GM10847 (cell line): ENCODE measurements around the gene SIGLEC8.

Experiments used
- POLR2A ChIP-seq: IDR thresholded peaks from 2 replicates; pipeline ENCODE4 v1.6.1; 2011; ENCODE audit not compliant: insufficient read length; ENCODE audit errors: extremely low read depth

SIGLEC8 gene

DNA sequence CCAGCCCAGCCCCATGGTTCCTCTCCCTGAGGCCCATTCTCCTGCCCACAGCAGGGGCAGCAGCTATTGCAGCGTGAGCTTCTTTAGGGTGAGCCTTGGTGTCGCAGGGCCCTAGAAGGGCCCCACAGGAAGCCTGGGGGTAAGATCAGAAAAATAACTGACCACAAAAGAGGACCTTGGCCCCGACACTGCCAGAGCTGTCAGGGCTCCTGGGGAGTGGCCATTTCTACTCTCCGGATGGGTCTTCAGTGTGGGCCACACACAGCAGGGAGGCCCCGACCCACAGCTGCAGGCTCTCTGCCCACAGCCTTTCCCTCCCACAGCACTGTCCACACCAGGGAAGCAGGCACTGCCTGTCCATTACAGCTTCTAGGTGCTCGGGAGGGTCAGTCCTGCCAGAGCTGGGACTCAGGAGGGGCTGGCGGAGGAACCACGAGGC, 3.5 kb upstream of the SIGLEC8 start:
- no peak for TF ChIP-seq POLR2A

DNA sequence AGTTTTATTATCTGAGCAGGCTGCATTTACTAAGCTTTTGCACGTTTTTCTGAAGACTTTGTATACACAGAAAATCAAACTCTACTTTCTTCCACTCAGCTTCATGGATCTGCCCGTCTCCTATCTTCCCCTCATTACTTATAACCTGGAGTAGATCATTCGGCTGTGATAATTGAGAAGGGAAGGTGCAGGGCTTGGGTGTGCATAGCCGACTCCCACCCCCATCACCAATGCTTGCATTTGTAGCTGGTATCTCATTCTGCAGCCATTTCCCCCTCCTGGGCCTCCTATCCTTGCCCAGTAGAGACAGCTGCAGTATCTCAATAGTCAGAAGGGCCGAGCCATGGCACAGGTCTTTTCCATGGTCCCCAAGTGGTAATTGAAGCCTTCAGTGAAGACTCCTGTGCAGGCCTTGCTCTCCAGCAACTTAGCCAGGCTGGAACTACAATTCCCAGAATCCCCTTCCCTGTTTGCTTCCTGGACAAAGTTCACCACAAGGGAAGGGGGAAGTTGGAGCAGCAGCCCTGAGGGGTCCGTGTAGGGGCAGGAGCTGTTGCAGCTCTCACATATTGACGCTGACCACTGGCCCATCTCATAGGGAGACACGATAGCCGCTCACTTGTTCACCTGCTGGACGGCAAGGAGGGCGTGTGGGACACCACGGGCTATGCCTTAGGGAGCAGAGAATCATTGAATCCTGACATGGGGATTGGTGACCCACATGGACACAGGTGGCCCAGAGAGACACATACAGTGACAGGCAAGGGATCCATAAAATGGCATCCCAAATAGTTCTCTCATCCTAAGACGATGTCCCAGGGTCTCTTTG, 2.1 kb upstream of the SIGLEC8 start:
- TF ChIP-seq POLR2A: no peak

DNA sequence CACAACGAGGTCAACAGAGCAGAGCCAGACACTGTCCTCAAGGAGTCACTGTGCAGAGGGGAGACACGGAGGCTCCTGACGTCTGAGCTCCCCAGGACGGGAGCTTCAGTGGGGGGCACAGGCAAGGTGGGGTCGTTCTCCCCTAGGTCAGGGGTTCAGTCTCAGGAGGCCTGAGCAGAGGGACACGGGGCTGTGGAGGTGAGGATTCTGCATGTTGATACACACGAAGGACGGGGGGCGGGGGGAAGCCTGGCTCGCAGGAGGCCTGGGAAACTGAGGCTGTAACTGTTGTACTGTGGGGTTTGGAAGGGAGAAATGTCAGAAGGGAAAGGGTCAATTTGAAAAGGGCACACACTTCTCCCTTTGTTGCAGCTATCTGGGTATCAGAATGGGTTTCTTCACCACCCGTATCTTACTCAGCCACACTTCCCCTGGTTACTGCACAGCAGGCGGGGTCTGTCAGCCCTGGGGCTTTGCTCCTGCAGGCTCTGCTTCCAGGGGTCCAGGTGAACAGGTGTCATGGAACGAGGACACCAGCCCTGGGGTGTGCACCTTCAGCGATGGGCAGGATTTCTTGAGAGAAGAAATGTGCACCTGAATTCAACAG, 748 bp upstream of the SIGLEC8 start:
- no peak for TF ChIP-seq POLR2A

DNA sequence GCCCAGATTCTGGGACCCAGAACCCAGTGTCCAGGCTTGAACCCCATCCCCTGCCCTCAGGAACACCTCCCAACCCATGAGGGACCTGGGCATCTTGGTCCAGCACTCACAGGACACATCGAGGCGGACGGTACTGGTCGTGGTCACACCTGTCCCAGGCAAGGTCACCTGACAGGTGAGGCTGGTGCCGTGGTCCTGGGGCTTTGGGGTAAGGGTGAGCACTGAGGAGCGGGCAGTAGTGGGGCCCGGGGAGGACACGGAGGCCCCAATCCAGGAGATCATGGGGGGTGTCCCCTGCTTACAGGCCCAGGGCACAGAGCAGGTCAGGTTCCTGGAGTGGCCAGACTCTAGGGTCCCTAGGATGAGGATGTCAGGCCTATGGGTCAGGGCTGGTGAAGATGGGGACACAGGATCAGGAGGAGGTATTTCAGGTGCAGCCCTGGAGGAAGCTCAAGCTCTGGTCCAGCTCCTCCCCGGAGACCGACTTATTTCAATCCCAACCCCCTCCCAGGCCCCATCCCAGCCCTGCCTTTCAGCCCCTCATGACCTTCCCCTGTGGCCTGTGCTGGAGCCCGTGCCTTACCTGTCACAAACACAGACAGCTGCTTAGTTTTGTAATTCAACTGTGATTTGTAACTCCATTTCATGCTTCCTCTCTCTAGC, 772 bp downstream of the SIGLEC8 start:
- TF ChIP-seq POLR2A: no peak

DNA sequence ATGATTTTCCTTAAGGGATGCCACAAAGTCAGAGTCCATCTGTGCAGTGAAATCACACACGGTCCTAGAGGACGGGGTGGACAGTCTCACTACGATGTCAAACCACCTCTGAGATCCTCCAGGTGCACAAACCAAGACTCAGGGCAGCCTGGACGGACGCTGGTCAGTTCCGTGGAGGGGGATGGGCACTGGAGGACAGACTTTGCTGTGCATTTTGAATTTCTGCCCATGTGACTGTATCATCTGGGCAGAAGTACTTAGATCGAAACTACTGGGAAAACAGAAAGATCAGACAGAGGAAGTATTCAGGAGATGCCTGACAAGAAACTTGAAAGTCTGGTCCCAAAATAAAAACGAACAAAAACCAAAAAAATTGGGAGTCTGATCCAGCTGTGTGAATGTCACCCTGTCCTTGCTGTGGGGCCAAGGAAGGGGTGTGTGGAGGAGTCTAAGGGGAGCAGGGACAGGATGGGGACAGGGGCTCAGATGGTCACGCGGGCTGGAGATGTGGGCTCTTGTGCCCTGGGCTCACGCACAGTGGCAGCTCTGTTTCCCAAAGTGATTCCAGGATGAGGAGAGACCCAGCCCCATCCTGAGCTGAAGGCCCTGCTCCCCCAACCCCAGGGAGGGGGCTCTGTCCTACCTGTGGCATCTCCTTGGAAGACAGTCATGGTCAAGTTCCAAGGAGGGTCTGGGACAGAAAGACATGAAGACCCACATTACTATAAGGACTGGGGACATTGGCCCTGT, 1.5 kb downstream of the SIGLEC8 start:
- no peak for TF ChIP-seq POLR2A

DNA sequence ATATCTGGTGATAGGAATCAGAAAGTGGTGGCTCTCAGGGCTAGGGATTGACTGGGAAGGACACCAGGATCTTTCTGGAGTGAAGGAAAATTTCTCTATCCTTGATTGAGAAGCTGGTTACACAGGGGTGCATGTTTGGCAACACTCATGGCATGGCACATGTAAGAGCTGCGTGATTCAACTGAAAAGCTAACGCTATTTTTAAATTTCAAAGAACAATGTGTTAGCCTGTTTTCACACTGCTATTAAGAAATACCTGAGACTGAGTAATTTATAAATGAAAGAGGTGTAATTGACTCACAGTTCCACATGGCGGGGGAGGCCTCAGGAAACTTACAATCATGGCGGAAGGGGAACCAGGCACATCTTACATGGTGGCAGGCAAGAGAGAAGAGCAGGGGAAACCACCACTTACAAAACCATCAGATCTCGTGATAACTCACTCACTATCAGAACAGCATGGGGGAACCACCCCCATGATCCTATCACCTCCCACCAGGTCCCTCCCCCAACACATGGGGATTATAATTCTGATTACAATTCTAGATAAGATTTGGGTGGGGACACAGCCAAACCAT, 7.4 kb downstream of the SIGLEC8 start:
- TF ChIP-seq POLR2A: no peak

DNA sequence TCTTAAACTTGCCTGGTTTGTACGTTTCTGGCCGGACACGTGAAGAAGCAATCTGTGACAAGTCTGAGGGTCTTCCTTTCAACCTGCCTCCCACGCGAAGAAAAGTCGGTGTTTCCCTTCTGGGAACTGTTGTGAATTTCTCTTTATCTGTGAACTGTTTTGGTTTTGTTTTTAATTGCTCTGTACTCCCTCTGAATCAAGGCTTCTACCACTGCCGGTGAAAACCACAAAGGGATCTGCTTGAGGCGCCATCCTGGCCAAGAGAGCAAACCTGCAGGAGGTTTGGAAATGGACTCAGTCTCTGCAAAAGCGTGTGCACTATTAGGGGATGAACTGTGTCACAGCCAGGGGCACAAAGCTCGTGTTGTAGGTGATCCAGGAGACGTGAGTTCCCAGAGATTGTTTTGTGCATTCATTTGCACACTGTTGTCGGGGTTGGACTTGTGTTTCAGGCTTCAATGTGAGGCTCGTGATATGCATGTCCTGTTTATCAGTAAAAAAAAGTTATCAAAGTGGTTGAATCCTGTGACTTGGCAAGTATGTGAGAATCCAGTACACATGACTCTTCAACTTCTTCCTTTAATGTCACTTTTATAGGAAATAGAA, 9.7 kb downstream of the SIGLEC8 start:
- TF ChIP-seq POLR2A: no peak

DNA sequence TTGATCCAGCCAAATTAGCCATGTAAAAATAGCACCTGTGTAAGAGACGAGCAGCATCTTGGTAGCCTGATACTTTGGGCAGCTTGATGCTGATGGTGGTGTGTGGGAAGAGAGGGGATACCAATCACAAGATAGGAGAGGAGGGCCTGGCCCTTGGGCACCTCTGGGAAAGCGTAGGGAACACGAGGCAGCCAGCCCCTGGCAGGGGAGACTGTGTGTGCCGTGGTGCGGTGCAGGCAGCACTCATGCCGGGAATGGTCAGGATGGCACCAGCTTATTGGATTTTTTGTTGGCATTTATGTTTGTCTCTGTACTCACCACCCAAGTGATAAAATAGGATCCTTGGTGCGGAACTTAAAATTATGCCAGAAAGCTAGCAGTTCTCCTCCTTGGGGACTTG, 10.2 kb downstream of the SIGLEC8 start:
- TF ChIP-seq POLR2A: no peak

DNA sequence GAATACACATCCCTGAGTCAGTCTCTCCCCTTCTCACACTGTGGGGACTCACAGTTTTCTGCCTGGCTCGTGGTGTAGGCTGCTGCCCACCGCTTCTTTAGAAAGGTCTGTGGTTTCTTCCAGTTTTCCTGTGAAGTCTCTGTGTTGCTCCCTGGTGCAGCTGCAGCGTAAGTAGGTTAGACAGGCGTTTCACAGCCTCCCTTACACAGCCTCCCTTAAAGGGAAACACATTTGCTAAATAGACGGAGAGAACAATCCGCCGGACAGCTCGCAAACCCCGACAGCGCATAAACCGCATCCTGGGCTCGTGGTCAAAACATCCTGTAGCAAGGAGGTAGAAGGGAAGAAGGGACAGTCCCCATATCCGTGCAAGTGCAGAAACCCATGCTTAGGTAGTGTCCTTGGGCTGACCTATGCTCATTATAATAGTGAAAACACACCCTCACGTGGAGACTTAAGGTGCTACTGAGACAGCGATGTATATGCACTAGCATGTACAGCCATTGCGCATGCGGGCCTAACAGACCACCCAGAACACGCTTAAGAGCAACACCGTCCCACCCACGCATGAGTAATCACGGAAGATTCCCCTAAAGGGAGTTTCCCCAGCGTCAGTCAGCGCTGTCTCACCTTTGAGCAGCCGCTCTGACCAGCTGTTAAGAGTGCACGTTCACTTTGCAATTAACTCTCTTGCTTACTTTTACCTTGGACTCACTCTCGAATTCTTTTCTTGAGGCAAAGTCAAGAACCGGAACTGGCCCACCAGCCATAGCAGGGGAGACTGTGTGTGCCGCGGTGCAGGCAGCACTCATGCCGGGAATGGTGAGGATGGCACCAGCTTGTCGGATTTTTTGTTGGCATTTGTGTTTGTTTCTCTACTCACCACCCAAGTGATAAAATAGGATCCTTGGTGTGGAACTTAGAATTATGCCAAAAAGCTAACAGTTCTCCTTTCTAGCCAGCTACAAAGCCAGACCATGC, 16.6 kb downstream of the SIGLEC8 start:
- no peak for TF ChIP-seq POLR2A

DNA sequence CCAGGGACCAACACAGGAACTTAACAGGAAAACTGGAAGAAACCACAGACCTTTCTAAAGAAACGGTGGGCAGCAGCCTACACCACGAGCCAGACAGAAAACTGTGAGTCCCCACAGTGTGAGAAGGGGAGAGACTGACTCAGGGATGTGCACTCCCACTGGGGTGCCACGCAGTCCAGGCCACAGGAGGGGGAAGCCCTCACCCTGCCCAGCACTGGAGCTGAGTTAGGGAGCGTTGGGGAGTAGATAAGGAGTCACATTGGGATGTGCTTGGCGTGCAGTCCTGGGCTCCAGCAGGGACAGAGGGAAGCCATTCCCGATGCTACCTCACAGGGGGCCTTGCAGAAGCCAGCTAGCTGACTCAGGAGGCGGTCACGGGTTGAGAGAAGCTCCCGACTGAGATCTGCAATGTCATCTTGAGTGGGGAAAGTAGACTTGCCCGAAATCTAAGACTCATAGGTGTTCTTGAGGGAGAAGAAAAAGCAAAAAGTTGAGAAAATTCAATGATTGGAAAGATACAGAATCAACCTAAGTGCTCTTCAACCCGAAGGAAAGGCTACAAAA, 17.3 kb downstream of the SIGLEC8 start:
- no peak for TF ChIP-seq POLR2A

DNA sequence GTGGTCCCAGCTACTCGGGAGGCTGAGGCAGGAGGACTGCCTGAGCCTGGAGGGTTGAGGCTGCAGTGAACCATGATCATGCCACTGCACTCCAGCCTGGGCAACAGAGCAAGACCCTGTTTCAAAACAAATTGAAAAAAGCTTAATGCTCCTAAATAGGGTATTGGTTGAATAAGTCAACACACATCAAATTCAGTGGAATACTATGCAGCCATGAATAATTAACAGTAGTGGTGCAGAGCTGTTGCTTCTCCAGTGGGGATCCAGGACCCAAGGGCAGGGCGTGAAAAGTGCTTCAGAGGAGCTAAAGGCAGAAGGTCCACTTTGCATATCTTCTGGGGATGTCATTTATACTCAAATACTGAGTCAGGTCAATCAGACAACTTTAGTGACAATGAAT, 18.2 kb downstream of the SIGLEC8 start:
- no peak for TF ChIP-seq POLR2A

DNA sequence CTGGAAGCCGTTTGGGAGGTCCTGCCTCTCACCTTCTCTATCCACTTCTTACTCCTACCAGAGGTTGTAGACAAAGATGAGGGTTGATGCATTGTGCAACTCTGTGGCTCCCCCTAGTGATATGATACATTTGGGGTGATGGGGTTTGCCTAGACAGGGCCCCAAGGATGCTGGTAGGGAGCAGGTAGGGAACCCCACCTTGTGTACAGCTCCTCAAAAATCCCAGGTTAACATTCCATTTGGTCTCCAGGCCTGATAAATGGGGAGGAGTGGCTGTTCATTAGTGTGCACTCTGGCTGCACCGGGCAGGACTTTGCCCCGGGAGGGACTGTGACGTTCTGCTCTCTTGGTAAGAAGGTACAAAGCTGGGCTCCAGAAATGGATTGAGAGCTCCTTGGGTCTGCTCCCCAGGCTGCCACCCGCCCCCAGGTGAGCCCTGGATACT, 19.2 kb downstream of the SIGLEC8 start:
- no peak for TF ChIP-seq POLR2A

DNA sequence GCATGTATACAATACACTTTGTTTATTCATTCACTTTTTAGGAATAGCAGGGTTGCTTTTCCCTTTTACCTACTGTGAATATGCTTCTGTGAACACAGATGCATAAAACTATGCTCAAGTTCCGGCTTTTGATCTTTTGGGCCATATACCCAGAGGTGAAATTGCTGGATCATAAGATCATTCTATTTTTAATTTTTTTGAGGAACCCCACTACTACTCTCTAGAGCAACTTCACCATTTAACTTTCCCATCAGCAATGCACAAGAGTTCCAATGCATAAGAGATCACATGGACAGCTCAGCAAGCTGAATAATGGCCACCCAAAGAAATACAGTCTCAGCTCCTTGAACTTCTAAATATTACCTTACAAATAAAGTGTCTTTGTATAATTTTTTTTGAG, 23.8 kb downstream of the SIGLEC8 start:
- TF ChIP-seq POLR2A: no peak

DNA sequence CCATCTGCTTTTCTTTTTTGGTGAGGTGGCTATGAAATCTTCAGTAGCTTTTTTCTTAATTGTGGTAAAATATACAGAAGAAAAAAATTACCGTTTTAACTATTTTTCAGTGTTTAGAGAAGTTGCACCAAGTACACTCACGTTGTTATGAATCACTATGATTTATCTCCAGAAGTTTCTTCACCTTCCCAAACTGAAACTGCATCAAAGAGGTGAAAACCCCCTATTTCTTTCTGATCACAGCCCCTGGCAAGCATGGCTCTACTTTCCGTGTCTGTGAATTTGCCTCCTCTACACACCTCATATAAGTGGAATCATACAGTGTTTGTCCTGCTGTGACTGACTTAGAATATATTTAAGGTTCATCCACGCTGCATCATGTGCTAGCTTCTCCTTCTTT, 25.2 kb downstream of the SIGLEC8 start:
- no peak for TF ChIP-seq POLR2A

DNA sequence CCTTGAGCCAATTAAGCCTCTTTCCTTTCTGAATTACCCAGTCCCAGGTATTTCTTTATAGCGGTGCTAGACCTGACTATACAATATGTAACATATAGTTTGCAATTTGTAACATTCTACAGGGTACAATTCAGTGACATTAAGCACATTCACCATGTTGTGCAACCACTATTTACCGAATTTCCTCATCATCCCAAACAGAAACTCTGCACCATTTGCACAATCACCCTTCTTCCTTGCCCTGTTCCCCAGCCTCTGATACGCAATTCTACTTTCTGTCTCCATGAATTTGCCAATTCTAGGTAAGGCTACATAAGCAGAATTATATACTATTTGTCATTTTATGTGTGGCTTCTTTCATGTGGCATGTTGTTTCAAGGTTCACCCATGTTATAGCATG, 27.1 kb downstream of the SIGLEC8 start:
- no peak for TF ChIP-seq POLR2A
